GM18526 (cell line): ENCODE measurements around the gene TUSC2.

Source experiments
- POLR2A ChIP-seq: IDR thresholded peaks from 3 replicates; pipeline ENCODE4 v1.6.1; 2011; ENCODE audit not compliant: insufficient read length; ENCODE audit errors: extremely low read depth

TUSC2 gene

GRCh38 chr3:50316657-50317242 lies 11.3 kb downstream of the TUSC2 start:
- TF ChIP-seq POLR2A = no peak

- TF ChIP-seq POLR2A = no peak
These were observed 13.2 kb downstream of the TUSC2 start for GRCh38 chr3:50314816-50315215.

GRCh38 chr3:50314342-50314741 lies 13.7 kb downstream of the TUSC2 start:
- TF ChIP-seq POLR2A = no peak

GRCh38 chr3:50304601-50305000 lies 23.4 kb downstream of the TUSC2 start:
- no peak for TF ChIP-seq POLR2A

- TF ChIP-seq POLR2A = no peak
These were observed 24.8 kb downstream of the TUSC2 start, which contains the start of gene HYAL1 for GRCh38 chr3:50303013-50303815. Gene HYAL1, minus strand, starts transcription at chr3:50303574. Its CDS starts 618 bp downstream, at chr3:50302956.

- no peak for TF ChIP-seq POLR2A
These were observed 25.7 kb downstream of the TUSC2 start for GRCh38 chr3:50302095-50303012.

- no peak for TF ChIP-seq POLR2A
These were observed 27.3 kb downstream of the TUSC2 start for GRCh38 chr3:50300681-50301254.

- TF ChIP-seq POLR2A = no peak
These were observed 27.9 kb downstream of the TUSC2 start for GRCh38 chr3:50299929-50300680.

- no peak for TF ChIP-seq POLR2A
These were observed 28.4 kb downstream of the TUSC2 start for GRCh38 chr3:50299638-50299928.

GRCh38 chr3:50298836-50299637 lies 29.0 kb downstream of the TUSC2 start, which contains the start of the genes HYAL3 and NAA80:
Gene HYAL3, minus strand, starts transcription at chr3:50299405. Its CDS starts 3,803 bp downstream, at chr3:50295602.
Gene NAA80, minus strand, starts transcription at chr3:50299405. Its CDS starts 1,942 bp downstream, at chr3:50297463.
- TF ChIP-seq POLR2A = peak; percentile 79

GRCh38 chr3:50297896-50298725 lies 29.9 kb downstream of the TUSC2 start:
- no peak for TF ChIP-seq POLR2A

GRCh38 chr3:50297384-50297775 lies 30.6 kb downstream of the TUSC2 start:
- no peak for TF ChIP-seq POLR2A
